ENCODE results near the gene SLC24A1. TPM values are rescaled to one million over a fixed set of nuclear protein-coding genes. Genes with fewer than 3 reads are reported as not detected.

The SLC24A1 gene
- total RNA-seq, 4 donors from 2014 or later: 5.9 to 22.7 (median 9.2) TPM

DNA sequence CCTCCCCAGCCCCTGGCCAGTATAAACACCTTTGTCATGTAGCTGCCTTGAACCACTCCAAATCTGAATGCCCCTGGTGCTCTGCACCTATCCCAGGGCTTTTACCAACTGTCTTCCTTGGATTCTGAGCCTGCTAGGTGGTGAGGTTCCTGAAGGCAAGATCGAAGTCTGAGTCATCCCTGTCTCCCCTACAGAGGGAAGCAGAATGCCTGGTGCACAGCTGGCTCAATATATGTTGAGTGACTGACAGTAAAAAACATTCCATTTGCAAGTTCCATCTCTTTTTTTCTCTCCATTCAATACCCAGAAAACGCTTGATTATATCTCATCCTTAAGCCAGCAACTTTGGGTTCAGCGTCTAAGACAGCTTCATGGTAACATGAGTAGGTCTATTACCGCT is 24.7 kb downstream of the SLC24A1 start:
- Histone ChIP-seq H3K36me3 (peaks cover 0 to 23% (median 0%) of the 10 kb centered on the region in 3 donors), H3K27me3 (no peaks in the 10 kb centered on the region), H3K4me1 (no peaks in the 10 kb centered on the region), H3K9me3 (no peaks in the 10 kb centered on the region), H3K27ac (no peak overlapping the region), H3K4me3 (no peak overlapping the region)
- 85 to 95% methylated on average over 4 of the region's 4 CpGs for WGBS, 2 donors
- no peak for DNase-seq (ENCODE audit: low spot score in 2 of 2)
- TF ChIP-seq EP300 (IDR thresholded peaks at IDR 0.05) (no peak), POLR2A (IDR thresholded peaks at IDR 0.05) (no peak), CTCF (IDR thresholded peaks at IDR 0.05) (no peak)

- Histone ChIP-seq H3K36me3 (peaks cover 0 to 50% (median 0%) of the 10 kb centered on the region in 3 donors), H3K9me3 (no peaks in the 10 kb centered on the region), H3K27me3 (no peaks in the 10 kb centered on the region), H3K4me1 (no peaks in the 10 kb centered on the region), H3K4me3 (no peak overlapping the region), H3K27ac (no peak overlapping the region)
- TF ChIP-seq EP300 (IDR thresholded peaks at IDR 0.05): no peak
- TF ChIP-seq POLR2A (IDR thresholded peaks at IDR 0.05): no peak
- no peak for DNase-seq (ENCODE audit: low spot score in 2 of 2)
- 93% methylated on average over 11 to 12 of the region's 12 CpGs for WGBS, 2 donors
Measured at GRCh38 chr15:65650312-65651041, 28.7 kb downstream of the SLC24A1 start.

DNA sequence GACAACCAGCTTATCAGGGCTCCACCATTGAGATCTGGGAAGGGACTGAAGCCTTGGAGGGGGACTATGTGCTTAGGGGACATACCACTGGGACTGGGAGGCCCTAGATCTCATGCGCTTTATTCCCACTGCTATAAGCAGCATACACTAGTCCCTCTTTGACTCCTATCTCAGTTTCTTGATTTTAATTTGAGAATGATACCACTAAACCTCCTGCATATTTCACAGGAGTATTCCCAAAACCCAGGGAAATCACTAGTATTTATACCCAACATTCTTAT is 29.2 kb downstream of the SLC24A1 start:
- H3K27me3 ChIP-seq: no peaks in the 10 kb centered on the region
- H3K4me1 ChIP-seq: no peaks in the 10 kb centered on the region
- no peaks in the 10 kb centered on the region for H3K9me3 ChIP-seq
- TF ChIP-seq EP300 (IDR thresholded peaks at IDR 0.05): no peak
- TF ChIP-seq POLR2A (IDR thresholded peaks at IDR 0.05): no peak
- TF ChIP-seq CTCF (IDR thresholded peaks at IDR 0.05): no peak
- no peak for DNase-seq (ENCODE audit: low spot score in 2 of 2)
- peaks cover 0 to 55% (median 0%) of the 10 kb centered on the region in 3 donors for H3K36me3 ChIP-seq
- H3K4me3 ChIP-seq: no peak overlapping the region
- H3K27ac ChIP-seq: no peak overlapping the region
- WGBS, 2 donors: 94 to 100% methylated on average over 1 of the region's 1 CpG

DNA sequence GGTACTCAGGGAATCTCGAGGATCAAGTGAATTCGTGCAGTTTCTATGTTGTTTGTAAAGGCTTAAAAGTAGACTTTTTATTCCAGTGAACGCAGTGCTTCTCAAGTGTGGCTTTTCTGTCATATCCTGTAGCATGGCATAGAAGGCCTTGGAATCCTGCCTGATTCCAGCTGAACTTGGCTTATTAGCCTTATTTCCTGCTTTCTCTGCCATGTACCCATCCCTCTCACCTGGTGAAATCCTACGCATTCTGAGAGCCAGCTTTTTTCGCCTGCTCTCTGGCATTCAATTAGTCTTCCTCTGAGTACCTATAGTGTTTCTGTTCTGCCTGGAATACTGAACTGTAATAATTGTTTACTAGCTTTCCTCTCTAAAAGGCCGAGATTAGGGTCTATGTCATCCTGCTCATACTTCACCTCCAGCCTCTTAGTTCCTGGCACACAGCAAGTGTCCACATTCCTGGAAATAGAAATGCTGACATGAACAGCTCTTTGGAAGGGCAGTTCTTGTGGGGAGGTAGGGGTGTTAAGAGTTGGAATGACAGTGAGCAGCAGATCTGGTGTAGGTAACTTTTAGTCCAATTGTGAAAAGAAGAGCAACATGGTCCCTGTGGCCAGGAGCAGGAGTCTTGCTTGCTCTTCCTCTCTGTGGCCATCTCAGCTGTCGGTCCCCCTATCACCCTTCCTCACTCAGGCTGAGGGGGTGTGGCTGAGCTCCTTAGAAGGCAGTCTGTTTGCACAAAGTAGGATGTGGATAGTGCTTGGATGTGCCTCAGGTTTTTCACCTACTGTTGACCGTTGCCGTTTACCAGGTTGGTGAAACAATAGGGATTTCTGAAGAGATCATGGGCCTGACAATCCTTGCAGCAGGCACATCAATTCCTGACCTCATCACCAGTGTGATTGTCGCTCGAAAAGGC is 30.4 kb downstream of the SLC24A1 start:
- no peaks in the 10 kb centered on the region for H3K4me1 ChIP-seq
- DNase-seq (ENCODE audit: low spot score in 2 of 2): no peak
- H3K27ac ChIP-seq: no peak overlapping the region
- H3K27me3 ChIP-seq: no peaks in the 10 kb centered on the region
- H3K4me3 ChIP-seq: no peak overlapping the region
- H3K9me3 ChIP-seq: no peaks in the 10 kb centered on the region
- H3K36me3 ChIP-seq: peaks cover 0 to 59% (median 0%) of the 10 kb centered on the region in 3 donors
- no peak for TF ChIP-seq CTCF (IDR thresholded peaks at IDR 0.05)
- no peak for TF ChIP-seq POLR2A (IDR thresholded peaks at IDR 0.05)
- TF ChIP-seq EP300 (IDR thresholded peaks at IDR 0.05): no peak
- 69 to 83% methylated on average over 11 of the region's 11 CpGs for WGBS, 2 donors

DNA sequence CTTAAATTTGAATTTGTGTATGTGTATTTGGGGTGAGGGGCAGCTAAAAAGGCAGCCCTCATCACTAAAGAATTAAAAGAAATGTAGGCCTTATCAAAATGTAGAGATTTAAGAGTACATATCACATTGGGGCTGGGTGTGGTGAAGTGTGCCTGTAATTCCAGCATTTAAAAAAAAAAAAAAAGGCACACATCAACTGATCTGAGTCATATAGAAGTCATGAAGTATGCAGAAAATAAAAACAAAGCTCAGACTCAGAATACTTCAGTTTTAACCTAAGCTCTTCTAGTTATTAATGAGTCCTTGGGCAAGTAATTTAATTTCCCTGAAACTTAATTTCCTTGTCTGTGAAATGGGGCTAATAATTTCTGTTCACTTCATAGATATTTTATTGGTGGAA is 31.6 kb downstream of the SLC24A1 start:
- TF ChIP-seq EP300 (IDR thresholded peaks at IDR 0.05): no peak
- Histone ChIP-seq H3K27ac (no peak overlapping the region), H3K4me3 (no peak overlapping the region), H3K9me3 (no peaks in the 10 kb centered on the region), H3K27me3 (no peaks in the 10 kb centered on the region), H3K4me1 (no peaks in the 10 kb centered on the region), H3K36me3 (peaks cover 0 to 68% (median 0%) of the 10 kb centered on the region in 3 donors)
- no peak for DNase-seq (ENCODE audit: low spot score in 2 of 2)
